Gastroesophageal sphincter (tissue), 3 donors: ENCODE measurements around the gene AGBL4.

Experiments used
- CTCF ChIP-seq, 4 experiments: fragments of 200-600 bp in 2 of 4; fragments of 450-650 bp in 2 of 4; sonication (generic) in 1 of 4; IDR thresholded peaks; one replicate each; pipeline ENCODE4 v1.5.1; 2017 to 2019; ENCODE audit warnings: antibody characterized with exemption in 4 of 4, mild to moderate bottlenecking in 2 of 4, moderate library complexity in 2 of 4
- POLR2AphosphoS5 ChIP-seq: sonication (generic); formaldehyde crosslinking; IDR thresholded peaks from one replicate; pipeline ENCODE4 v1.6.1; 2017; ENCODE audit warnings: antibody characterized with exemption

DNA sequence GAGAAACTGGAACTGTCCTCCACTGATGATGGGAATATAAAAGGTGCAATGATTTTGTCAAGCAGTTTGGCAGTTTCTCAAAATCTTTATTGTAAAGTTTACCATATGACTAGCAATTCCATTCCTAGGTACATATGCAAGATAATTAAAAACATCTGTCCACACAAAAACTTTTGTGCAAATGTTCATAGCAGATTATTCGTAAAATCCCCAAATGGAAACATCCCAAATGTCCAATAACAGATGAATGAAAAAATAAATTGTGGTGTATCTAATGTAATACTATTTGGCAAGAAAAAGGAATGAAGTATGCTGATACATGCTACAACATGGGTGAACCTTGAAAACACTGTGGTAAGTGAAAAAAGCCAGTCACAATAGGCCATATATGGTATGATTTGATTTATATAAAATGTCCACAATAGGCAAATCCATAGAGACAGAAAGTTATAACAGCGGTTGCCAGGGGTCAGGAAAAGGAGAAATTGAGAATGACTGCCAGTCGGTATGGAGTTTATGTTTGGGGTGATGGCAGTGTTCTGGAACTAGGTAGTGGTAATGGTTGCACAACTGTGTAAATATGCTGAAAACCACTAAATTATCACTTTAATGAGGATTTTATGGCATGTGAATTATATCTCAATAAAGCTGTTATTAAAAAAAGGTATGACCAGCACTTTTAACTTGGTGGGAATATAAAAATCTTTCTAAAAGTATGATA is 1165.4 kb downstream of the AGBL4 start:
- no peak for TF ChIP-seq CTCF (IDR thresholded peaks at IDR 0.05)
- no peak for TF ChIP-seq POLR2AphosphoS5
